Measurements from ENCODE around the gene TYW1B. TPM values are rescaled to one million over a fixed set of nuclear protein-coding genes. Genes with fewer than 3 reads are reported as not detected.
"Not testable (repeated sequence)": the region's sequence is repeated elsewhere in the genome, so short reads cannot be mapped to it uniquely, and the experiment has no call there.

The TYW1B gene
- total and polyA plus RNA-seq, 5 donors: 1.3 to 3.2 (median 1.9) TPM

- DNase-seq; intact Hi-C loops (cut with DNase I); H3K4me3 ChIP-seq (ENCODE audit: low read length); H3K27ac ChIP-seq (ENCODE audit: low read length); H3K27me3 ChIP-seq (ENCODE audit: control insufficient read depth, insufficient read depth); H3K4me1 ChIP-seq (ENCODE audit: control insufficient read depth, insufficient read depth, low read length); ATAC-seq; H3K9me3 ChIP-seq (ENCODE audit: control insufficient read depth, low read length): not testable (repeated sequence)
- WGBS: 75% methylated on average over 2 of the region's 2 CpGs
These were observed 283.5 kb downstream of the TYW1B start for GRCh38 chr7:72544531-72544930.

GRCh38 chr7:72540923-72541322, 287.1 kb downstream of the TYW1B start:
- ATAC-seq: no peak
- intact Hi-C loops (cut with DNase I): no loop called here
- Histone ChIP-seq H3K9me3 (ENCODE audit: control insufficient read depth, low read length) (no peaks in the 10 kb centered on the region), H3K27me3 (ENCODE audit: control insufficient read depth, insufficient read depth) (no peaks in the 10 kb centered on the region), H3K4me1 (ENCODE audit: control insufficient read depth, insufficient read depth, low read length) (no peaks in the 10 kb centered on the region), H3K4me3 (ENCODE audit: low read length) (no peak overlapping the region), H3K27ac (ENCODE audit: low read length) (no peak overlapping the region)
- no peak for DNase-seq
- 91% methylated on average over 2 of the region's 2 CpGs for WGBS

- no peak overlapping the region for H3K4me3 ChIP-seq (ENCODE audit: low read length)
- DNase-seq (no peak), ATAC-seq (no peak)
- H3K27ac ChIP-seq (ENCODE audit: low read length): no peak overlapping the region
- 88% methylated on average over 8 of the region's 8 CpGs for WGBS
- no peaks in the 10 kb centered on the region for H3K27me3 ChIP-seq (ENCODE audit: control insufficient read depth, insufficient read depth)
- intact Hi-C loops (cut with DNase I): no loop called here
- H3K9me3 ChIP-seq (ENCODE audit: control insufficient read depth, low read length): no peaks in the 10 kb centered on the region
- no peaks in the 10 kb centered on the region for H3K4me1 ChIP-seq (ENCODE audit: control insufficient read depth, insufficient read depth, low read length)
These were observed 287.8 kb downstream of the TYW1B start for GRCh38 chr7:72540106-72540611.

- no peak for ATAC-seq
- Histone ChIP-seq H3K27me3 (ENCODE audit: control insufficient read depth, insufficient read depth) (no peaks in the 10 kb centered on the region), H3K9me3 (ENCODE audit: control insufficient read depth, low read length) (no peaks in the 10 kb centered on the region), H3K27ac (ENCODE audit: low read length) (no peak overlapping the region), H3K4me3 (ENCODE audit: low read length) (no peak overlapping the region), H3K4me1 (ENCODE audit: control insufficient read depth, insufficient read depth, low read length) (no peaks in the 10 kb centered on the region)
- intact Hi-C loops (cut with DNase I): no loop called here
- 92% methylated on average over 7 of the region's 7 CpGs for WGBS
- DNase-seq: no peak
These were observed 288.3 kb downstream of the TYW1B start for GRCh38 chr7:72539702-72540101.

- no peak for ATAC-seq
- DNase-seq: no peak
- no peaks in the 10 kb centered on the region for H3K4me1 ChIP-seq (ENCODE audit: control insufficient read depth, insufficient read depth, low read length)
- intact Hi-C loops (cut with DNase I): no loop called here
- H3K27me3 ChIP-seq (ENCODE audit: control insufficient read depth, insufficient read depth): no peaks in the 10 kb centered on the region
- no peak overlapping the region for H3K4me3 ChIP-seq (ENCODE audit: low read length)
- H3K27ac ChIP-seq (ENCODE audit: low read length): no peak overlapping the region
- 60% methylated on average over 4 of the region's 4 CpGs for WGBS
- H3K9me3 ChIP-seq (ENCODE audit: control insufficient read depth, low read length): no peaks in the 10 kb centered on the region
These were observed 289.1 kb downstream of the TYW1B start for GRCh38 chr7:72538856-72539255.

- DNase-seq (no peak), ATAC-seq (no peak)
- Histone ChIP-seq H3K9me3 (ENCODE audit: control insufficient read depth, low read length) (no peaks in the 10 kb centered on the region), H3K4me3 (ENCODE audit: low read length) (no peak overlapping the region), H3K27ac (ENCODE audit: low read length) (no peak overlapping the region), H3K4me1 (ENCODE audit: control insufficient read depth, insufficient read depth, low read length) (no peaks in the 10 kb centered on the region), H3K27me3 (ENCODE audit: control insufficient read depth, insufficient read depth) (no peaks in the 10 kb centered on the region)
- WGBS: 83% methylated on average over 10 of the region's 10 CpGs
- intact Hi-C loops (cut with DNase I): no loop called here
These were observed 289.9 kb downstream of the TYW1B start for GRCh38 chr7:72538147-72538546.

- ATAC-seq; intact Hi-C loops (cut with DNase I); H3K27me3 ChIP-seq (ENCODE audit: control insufficient read depth, insufficient read depth); H3K27ac ChIP-seq (ENCODE audit: low read length); H3K4me1 ChIP-seq (ENCODE audit: control insufficient read depth, insufficient read depth, low read length); DNase-seq; H3K9me3 ChIP-seq (ENCODE audit: control insufficient read depth, low read length); H3K4me3 ChIP-seq (ENCODE audit: low read length): not testable (repeated sequence)
- 21% methylated on average over 2 of the region's 2 CpGs for WGBS
These were observed 292.0 kb downstream of the TYW1B start for GRCh38 chr7:72536038-72536437.

- H3K9me3 ChIP-seq (ENCODE audit: control insufficient read depth, low read length); DNase-seq; H3K27ac ChIP-seq (ENCODE audit: low read length); H3K4me1 ChIP-seq (ENCODE audit: control insufficient read depth, insufficient read depth, low read length); H3K27me3 ChIP-seq (ENCODE audit: control insufficient read depth, insufficient read depth); ATAC-seq; intact Hi-C loops (cut with DNase I); H3K4me3 ChIP-seq (ENCODE audit: low read length): not testable (repeated sequence)
- 90% methylated on average over 2 of the region's 3 CpGs for WGBS
These were observed 297.0 kb downstream of the TYW1B start for GRCh38 chr7:72531048-72531447.

Small RNA genes within 50 kb of the gene (microRNA-seq; reads per million reads assigned to microRNA genes)
- 0 reads per million in 2 donors for gene MIR4650-2

Other genes with a start within 250 kb of the TYW1B start
- 10 to 100 TPM; 19.0 to 29.5 (median 25.4) TPM for gene POM121, start 96.9 kb upstream of the TYW1B start, total RNA-seq
- 13.1 TPM for gene POM121, start 96.9 kb upstream of the TYW1B start, polyA plus RNA-seq
- gene TRIM74, start 141.3 kb upstream of the TYW1B start, total RNA-seq: under 1 TPM in 1 of 4 donors, not detected in 3; 0.53 TPM
- 0.27 TPM for gene TRIM74, start 141.3 kb upstream of the TYW1B start, polyA plus RNA-seq
- not detected for gene SPDYE8, start 201.6 kb upstream of the TYW1B start, total RNA-seq
- not detected for gene SPDYE8, start 201.6 kb upstream of the TYW1B start, polyA plus RNA-seq
- not detected for gene SPDYE11, start 229.7 kb upstream of the TYW1B start, total RNA-seq
- not detected for gene SPDYE11, start 229.7 kb upstream of the TYW1B start, polyA plus RNA-seq

Measured in right cardiac atrium (tissue), 5 donors.